HG03103 (cell line): Measurements from ENCODE around the gene MRPS6.

Experiments
- ATAC-seq: cut with Tn5 transposase; IDR thresholded peaks from one replicate; pipeline ENCODE4 v1.9.1; 2021; ENCODE audit warnings: low read depth; ENCODE audit not compliant: unreplicated experiment

The MRPS6 gene

GRCh38 chr21:34174470-34174869, 101.1 kb downstream of the MRPS6 start:
- no peak for ATAC-seq

GRCh38 chr21:34176448-34176847, 103.1 kb downstream of the MRPS6 start:
- no peak for ATAC-seq

GRCh38 chr21:34177919-34178567, 104.7 kb downstream of the MRPS6 start:
- no peak for ATAC-seq

- no peak for ATAC-seq
Measured at GRCh38 chr21:34179204-34179935, 106.0 kb downstream of the MRPS6 start.

- no peak for ATAC-seq
Measured at GRCh38 chr21:34180407-34180806, 107.0 kb downstream of the MRPS6 start.

- no peak for ATAC-seq
Measured at GRCh38 chr21:34180826-34181359, 107.5 kb downstream of the MRPS6 start.

GRCh38 chr21:34181431-34182039, 108.2 kb downstream of the MRPS6 start:
- no peak for ATAC-seq

- no peak for ATAC-seq
Measured at GRCh38 chr21:34182436-34182835, 109.1 kb downstream of the MRPS6 start.

- no peak for ATAC-seq
Measured at GRCh38 chr21:34183331-34183928, 110.1 kb downstream of the MRPS6 start.

GRCh38 chr21:34184232-34184631, 110.9 kb downstream of the MRPS6 start:
- no peak for ATAC-seq

GRCh38 chr21:34185026-34185750, 111.8 kb downstream of the MRPS6 start:
- ATAC-seq: no peak

GRCh38 chr21:34186109-34186719, 112.8 kb downstream of the MRPS6 start:
- no peak for ATAC-seq

GRCh38 chr21:34187935-34188334, 114.6 kb downstream of the MRPS6 start:
- ATAC-seq: no peak

- no peak for ATAC-seq
Measured at GRCh38 chr21:34189506-34189905, 116.1 kb downstream of the MRPS6 start.

- ATAC-seq: no peak
Measured at GRCh38 chr21:34190576-34191321, 117.4 kb downstream of the MRPS6 start.

GRCh38 chr21:34191876-34192275, 118.5 kb downstream of the MRPS6 start:
- ATAC-seq: no peak
